Fibroblast of skin of right biceps (primary cell): Measurements from ENCODE around the gene PDIK1L.
"Not testable (repeated sequence)": the region's sequence is repeated elsewhere in the genome, so short reads cannot be mapped to it uniquely, and the experiment has no call there.

Source experiments
- DNase-seq: peaks from one replicate; pipeline ENCODE4 v3.0.0-alpha.2; 2013

The PDIK1L gene

GRCh38 chr1:26092422-26092821 lies 19.2 kb upstream of the PDIK1L start:
- no peak for DNase-seq

- DNase-seq: not testable (repeated sequence)
These were observed 18.1 kb upstream of the PDIK1L start for GRCh38 chr1:26093569-26093968.

- no peak for DNase-seq
These were observed 17.5 kb upstream of the PDIK1L start for GRCh38 chr1:26094076-26094669.

DNA sequence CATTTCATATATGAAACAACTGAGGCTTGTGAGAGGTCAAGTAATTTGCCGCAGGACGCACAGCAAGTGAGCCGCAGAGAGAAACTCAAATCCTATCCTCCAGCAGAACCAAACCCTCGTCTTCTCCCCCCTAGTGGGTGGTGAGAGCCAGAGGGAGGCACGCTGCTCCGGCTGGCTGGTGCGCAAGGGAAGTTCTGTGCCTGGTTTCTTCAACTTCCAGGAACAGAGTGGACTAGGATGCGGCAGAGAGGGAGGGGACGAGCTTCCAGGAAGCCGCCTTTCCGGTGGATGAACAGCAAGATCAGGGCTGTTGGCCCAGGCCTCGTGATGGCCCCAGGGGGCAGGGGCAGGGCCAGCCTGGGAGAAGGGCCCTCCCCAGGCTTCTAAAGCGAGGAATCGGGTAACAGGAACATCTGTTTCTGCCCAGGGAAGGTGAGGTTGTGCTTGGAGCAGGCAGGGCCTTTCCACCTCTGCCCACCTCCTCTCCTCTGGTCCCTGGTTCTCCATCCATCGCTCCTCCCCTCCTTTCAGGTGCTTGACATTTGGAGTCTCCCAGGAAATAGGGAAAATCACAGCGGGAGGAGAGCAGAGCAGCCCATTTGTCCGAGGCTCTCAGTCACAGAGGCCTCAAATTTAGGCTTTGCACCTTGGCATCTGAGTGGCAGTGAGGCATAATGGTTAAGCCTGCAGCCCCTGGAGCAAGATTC lies 16.8 kb upstream of the PDIK1L start:
- DNase-seq: no peak

DNA sequence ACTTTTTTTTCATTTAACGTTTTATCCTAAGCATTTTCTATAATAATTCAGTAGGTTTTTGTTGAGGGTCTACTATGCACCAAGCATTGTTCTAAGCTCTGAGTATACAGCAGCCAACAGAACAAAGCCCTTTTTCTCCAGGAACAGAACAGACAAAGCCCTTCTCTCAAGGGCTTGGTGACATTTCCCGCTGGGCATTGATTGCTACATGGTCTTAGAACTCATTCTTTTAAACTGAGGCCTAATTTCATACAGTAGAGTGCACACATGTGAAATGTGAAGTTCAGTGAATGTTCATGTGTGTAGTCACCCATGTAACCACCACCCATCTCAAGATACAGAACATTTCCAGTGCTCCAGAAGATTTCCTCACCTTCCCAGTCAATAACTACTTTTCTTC lies 15.2 kb upstream of the PDIK1L start:
- DNase-seq: no peak

- peak; percentile 83 for DNase-seq
These were observed 13.9 kb upstream of the PDIK1L start for GRCh38 chr1:26097696-26098095.

- DNase-seq: no peak
These were observed 13.0 kb upstream of the PDIK1L start for GRCh38 chr1:26098602-26099001.

- no peak for DNase-seq
These were observed 11.8 kb upstream of the PDIK1L start for GRCh38 chr1:26099780-26100179.

DNA sequence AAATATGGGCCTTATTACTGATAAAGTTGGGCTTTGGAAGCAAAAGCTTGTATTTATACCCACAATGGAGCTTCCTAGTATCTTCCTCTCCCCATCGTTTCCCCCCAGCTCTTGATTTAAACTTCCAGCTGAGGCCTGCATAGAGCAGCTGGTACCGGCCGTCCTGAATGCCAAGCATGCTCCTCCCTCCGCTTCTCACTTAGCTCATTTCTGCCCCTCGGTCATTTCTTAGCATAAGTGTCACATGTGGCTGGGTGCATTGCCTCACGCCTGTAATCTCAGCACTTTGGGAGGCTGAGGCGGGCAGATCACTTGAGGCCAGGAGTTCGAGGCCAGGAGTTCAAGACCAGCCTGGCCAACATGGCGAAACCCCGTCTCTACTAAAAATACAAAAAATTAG lies 11.4 kb upstream of the PDIK1L start:
- DNase-seq: not testable (repeated sequence)

- no peak for DNase-seq
These were observed 9.5 kb upstream of the PDIK1L start for GRCh38 chr1:26102119-26102518.

GRCh38 chr1:26102526-26102925 lies 9.1 kb upstream of the PDIK1L start:
- no peak for DNase-seq

DNA sequence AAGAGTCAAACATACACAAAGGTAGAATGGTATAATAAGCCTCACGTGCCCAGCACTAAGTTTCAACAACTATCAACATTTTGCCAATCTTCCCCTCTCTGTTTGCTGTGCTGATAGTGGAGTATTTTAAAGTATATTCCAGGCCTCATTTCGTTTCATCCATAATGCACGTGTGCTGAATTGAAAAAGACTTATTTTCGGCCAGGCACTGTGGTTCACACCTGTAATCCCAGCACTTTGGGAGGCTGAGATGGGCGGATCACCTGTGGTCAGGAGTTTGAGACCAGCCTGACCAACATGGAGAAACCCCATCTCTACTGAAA lies 6.4 kb upstream of the PDIK1L start:
- DNase-seq: not testable (repeated sequence)

- no peak for DNase-seq
These were observed 2.1 kb upstream of the PDIK1L start for GRCh38 chr1:26109229-26110164.

DNA sequence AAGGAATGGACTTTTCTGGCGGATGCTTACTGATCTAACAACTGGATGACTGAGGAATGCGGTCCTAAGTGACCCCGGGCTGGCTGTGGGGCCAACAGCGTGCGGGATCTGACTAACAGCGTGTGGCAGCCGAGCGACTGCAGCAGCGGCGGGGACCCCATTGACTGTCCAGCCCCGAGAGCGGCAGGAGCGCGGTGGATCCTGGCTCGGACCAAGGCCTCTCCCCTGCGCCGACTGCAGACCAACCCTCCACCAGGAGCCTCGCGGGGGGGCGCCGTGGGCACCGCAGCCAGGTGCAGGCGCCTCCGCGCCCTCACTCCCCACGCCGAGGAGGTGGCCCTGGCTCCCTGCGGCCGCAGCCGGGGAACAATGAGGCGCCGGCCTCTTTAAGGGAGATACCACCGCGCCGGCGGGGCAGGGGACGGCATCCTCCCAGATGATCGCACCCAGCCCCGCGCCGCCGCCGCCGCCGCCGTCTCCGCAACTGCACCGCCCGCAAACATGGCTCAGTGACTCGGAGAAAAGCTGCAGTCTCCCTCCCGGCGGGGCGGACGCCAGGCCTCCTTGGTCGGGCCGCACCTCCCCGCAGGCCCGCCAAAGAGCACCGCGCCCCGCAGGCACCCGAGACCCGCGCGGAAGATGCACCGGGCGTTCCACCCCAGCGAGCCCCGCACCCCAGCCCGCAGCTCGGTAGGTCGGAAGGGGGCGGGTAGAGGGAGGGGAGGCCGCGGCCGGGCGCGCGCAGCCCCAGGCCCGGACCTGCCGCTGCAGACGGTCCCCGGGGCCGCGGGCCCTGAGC lies 694 bp upstream of the PDIK1L start:
- peak; percentile 73 for DNase-seq

DNA sequence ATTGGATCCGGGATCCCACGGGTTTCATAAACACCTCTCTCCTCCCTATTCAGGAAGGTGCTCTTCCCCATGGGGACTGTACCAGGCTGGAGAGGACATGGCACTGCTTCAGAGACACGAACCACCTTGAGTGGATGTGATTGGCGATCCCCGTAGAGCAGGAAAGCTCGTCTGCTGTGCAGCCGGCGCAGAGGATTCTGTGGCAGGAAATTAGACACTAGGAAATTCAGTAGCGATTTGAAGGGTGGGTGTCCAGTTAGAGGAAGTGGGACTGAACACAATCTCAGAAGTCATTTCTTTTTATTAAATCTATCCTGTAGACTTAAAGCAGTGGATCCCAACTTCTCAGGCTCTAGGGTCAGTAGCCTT lies 767 bp downstream of the PDIK1L start:
- no peak for DNase-seq

- DNase-seq: no peak
These were observed 2.7 kb downstream of the PDIK1L start for GRCh38 chr1:26114165-26114927.

- DNase-seq: no peak
These were observed 8.4 kb downstream of the PDIK1L start for GRCh38 chr1:26119892-26120608.

DNA sequence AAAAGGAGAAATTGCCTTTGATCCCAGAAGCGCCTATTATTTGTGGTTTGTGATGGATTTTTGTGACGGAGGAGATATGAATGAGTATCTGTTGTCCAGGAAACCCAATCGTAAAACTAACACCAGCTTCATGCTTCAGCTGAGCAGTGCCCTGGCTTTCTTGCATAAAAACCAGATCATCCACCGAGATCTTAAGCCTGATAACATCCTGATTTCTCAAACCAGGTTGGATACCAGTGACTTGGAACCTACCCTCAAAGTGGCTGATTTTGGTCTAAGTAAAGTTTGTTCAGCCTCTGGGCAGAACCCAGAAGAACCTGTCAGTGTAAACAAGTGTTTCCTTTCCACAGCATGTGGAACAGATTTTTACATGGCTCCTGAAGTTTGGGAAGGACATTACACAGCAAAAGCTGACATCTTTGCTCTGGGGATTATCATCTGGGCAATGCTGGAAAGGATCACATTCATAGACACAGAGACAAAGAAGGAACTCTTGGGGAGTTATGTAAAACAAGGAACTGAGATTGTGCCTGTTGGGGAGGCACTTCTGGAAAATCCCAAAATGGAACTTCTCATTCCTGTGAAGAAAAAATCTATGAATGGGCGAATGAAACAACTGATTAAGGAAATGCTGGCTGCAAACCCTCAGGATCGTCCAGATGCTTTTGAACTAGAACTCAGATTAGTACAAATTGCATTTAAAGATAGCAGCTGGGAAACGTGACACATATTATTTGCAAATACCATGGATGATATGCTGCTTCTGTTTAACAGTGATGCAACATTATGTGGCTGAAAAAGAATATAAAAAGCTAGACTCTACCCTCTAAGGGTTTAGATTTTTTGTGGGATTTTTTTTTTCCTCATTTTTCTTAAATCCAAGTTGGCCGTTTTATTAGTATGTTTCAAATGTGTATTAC lies 10.5 kb downstream of the PDIK1L start:
- DNase-seq: no peak

GRCh38 chr1:26122988-26123973 lies 11.7 kb downstream of the PDIK1L start:
- DNase-seq: no peak
